ENCODE measurements around the gene RPL12.
"Not testable (repeated sequence)": the region's sequence is repeated elsewhere in the genome, so short reads cannot be mapped to it uniquely, and the experiment has no call there.

Gene RPL12

GRCh38 chr9:127466407-127466917 lies 15.3 kb upstream of the RPL12 start:
- not testable (repeated sequence) for DNase-seq

- DNase-seq = no peak
These were observed 12.7 kb upstream of the RPL12 start for GRCh38 chr9:127463911-127464310.

GRCh38 chr9:127463382-127463781 lies 12.2 kb upstream of the RPL12 start:
- no peak for DNase-seq

- no peak for DNase-seq
These were observed 7.7 kb upstream of the RPL12 start for GRCh38 chr9:127458921-127459320.

GRCh38 chr9:127457191-127457878 lies 6.1 kb upstream of the RPL12 start:
- DNase-seq = no peak

- no peak for DNase-seq
These were observed 4.3 kb upstream of the RPL12 start for GRCh38 chr9:127455324-127455992.

- no peak for DNase-seq
These were observed 1.5 kb upstream of the RPL12 start for GRCh38 chr9:127452691-127453090.

GRCh38 chr9:127451858-127452656 lies 851 bp upstream of the RPL12 start:
- no peak for DNase-seq

GRCh38 chr9:127451608-127451857 lies 327 bp upstream of the RPL12 start:
- no peak for DNase-seq

GRCh38 chr9:127450243-127450760 lies 904 bp downstream of the RPL12 start:
- DNase-seq = no peak

GRCh38 chr9:127449332-127449966 lies 1.8 kb downstream of the RPL12 start:
- DNase-seq = no peak

- no peak for DNase-seq
These were observed 2.9 kb downstream of the RPL12 start for GRCh38 chr9:127448112-127448805.

- no peak for DNase-seq
These were observed 3.6 kb downstream of the RPL12 start for GRCh38 chr9:127447416-127448111.

GRCh38 chr9:127446713-127447415 lies 4.3 kb downstream of the RPL12 start:
- no peak for DNase-seq

GRCh38 chr9:127445851-127446712 lies 5.1 kb downstream of the RPL12 start:
- no peak for DNase-seq

- DNase-seq = no peak
These were observed 6.0 kb downstream of the RPL12 start for GRCh38 chr9:127444921-127445850.

GRCh38 chr9:127444283-127444920 lies 6.8 kb downstream of the RPL12 start:
- DNase-seq = no peak

GRCh38 chr9:127438394-127438793 lies 12.8 kb downstream of the RPL12 start:
- DNase-seq = no peak

All from DMS 273 treated with DMSO at 0.1 percent for 48 hours (cell line).